Left ventricle myocardium inferior (tissue), 1 donor: ENCODE results near the gene PDLIM5. TPM values are rescaled to one million over a fixed set of nuclear protein-coding genes. Genes with fewer than 3 reads are reported as not detected.
A peak's percentile ranks its signal among the peaks of the same experiment; 100 is the strongest.

ENCODE experiments used
- DNase-seq: peaks from one replicate; pipeline ENCODE4 v3.0.0-alpha.2; 2020
- H3K27ac ChIP-seq: fragments of 200-600 bp; replicated peaks from 2 replicates; pipeline ENCODE4 v1.8.0; 2021
- H3K27me3 ChIP-seq: fragments of 200-600 bp; 2 replicates; pipeline ENCODE4 v1.8.0; 2021; ENCODE audit warnings: low read depth
- H3K36me3 ChIP-seq: fragments of 200-600 bp; 2 replicates; pipeline ENCODE4 v1.8.0; 2021
- H3K4me1 ChIP-seq: fragments of 200-600 bp; 2 replicates; pipeline ENCODE4 v1.8.0; 2021
- H3K4me3 ChIP-seq: fragments of 200-600 bp; 2 replicates; pipeline ENCODE4 v1.8.0; 2021; ENCODE audit warnings: mild to moderate bottlenecking, moderate library complexity
- H3K9me3 ChIP-seq: fragments of 200-600 bp; replicated peaks from 2 replicates; pipeline ENCODE4 v1.8.0; 2021
- intact Hi-C: fragments of 100-400 bp; cut with micrococcal nuclease; formaldehyde crosslinking; loops from one replicate; pipeline ENCODE4 v1.11.0; 2022
- total RNA-seq: library from RNA; stranded (reverse); fragmentation: NEBNext Ultra II Directional; extraction: Animal tissue kit (Norgen Biotek cat#: 25700); gene quantifications from one replicate; pipeline ENCODE4 v1.2.1, GENCODE V29; 2021
- TF ChIP-seq, protein P1 (sequence below): fragments of 200-600 bp; IDR thresholded peaks from 2 replicates; pipeline ENCODE4 v1.8.0; 2021; ENCODE audit warnings: antibody characterized with exemption, mild to moderate bottlenecking, borderline replicate concordance
- donor health status: DM: no; HTN: yes; CAD: no; lungs with severe emphysema.

The PDLIM5 gene
- total RNA-seq, 1 donor from 2014 or later = 982 TPM

DNA sequence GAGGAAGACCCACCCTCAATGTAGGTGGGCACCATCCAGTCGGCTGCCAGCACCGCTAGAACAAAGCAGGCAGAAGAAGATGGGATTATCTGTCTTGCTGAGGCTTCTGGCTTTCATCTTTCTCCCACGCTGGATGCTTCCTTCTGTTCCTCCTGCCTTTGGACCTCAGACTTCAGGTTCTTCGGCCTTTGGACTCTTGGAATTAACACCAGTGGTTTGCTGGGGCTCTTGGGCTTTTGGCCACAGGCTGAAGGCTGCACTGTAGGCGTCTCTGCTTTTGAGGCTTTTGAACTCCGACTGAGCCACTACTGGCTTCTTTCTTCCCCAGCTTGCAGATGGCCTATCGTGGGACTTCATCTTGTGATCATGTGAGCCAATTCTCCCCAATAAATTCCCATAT, 55.1 kb downstream of the PDLIM5 start:
- peaks cover 94% of the 10 kb centered on the region for H3K4me1 ChIP-seq
- DNase-seq = no peak
- H3K27ac ChIP-seq = peak overlapping the region; percentile 70
- peak overlapping the region; percentile 25 for H3K4me3 ChIP-seq
- H3K9me3 ChIP-seq = no peaks in the 10 kb centered on the region
- peaks cover 4% of the 10 kb centered on the region for H3K36me3 ChIP-seq
- intact Hi-C loops = no loop called here
- H3K27me3 ChIP-seq = no peaks in the 10 kb centered on the region
- TF ChIP-seq, protein P1, sequence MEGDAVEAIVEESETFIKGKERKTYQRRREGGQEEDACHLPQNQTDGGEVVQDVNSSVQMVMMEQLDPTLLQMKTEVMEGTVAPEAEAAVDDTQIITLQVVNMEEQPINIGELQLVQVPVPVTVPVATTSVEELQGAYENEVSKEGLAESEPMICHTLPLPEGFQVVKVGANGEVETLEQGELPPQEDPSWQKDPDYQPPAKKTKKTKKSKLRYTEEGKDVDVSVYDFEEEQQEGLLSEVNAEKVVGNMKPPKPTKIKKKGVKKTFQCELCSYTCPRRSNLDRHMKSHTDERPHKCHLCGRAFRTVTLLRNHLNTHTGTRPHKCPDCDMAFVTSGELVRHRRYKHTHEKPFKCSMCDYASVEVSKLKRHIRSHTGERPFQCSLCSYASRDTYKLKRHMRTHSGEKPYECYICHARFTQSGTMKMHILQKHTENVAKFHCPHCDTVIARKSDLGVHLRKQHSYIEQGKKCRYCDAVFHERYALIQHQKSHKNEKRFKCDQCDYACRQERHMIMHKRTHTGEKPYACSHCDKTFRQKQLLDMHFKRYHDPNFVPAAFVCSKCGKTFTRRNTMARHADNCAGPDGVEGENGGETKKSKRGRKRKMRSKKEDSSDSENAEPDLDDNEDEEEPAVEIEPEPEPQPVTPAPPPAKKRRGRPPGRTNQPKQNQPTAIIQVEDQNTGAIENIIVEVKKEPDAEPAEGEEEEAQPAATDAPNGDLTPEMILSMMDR = no peak

DNA sequence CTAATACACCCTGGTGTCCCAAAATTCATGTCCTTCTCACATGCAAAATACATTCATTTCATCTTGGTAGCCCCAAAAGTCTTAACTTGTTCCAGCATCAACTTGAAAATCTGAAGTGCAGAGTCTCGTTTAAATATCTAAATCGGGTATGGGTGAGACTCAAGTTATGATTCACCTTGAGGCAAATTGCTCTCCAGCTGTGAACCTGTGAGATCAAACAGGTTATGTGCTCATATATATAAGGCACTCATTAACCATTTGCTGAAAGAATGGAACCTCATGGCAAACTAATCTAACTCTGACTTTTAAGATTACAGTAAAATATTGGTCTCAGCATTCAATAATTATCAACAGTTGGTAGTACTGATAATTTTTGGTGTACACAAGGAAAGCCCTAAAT, 55.5 kb downstream of the PDLIM5 start:
- DNase-seq = no peak
- Histone ChIP-seq H3K27me3 (no peaks in the 10 kb centered on the region), H3K9me3 (no peaks in the 10 kb centered on the region), H3K4me3 (peak overlapping the region; percentile 25), H3K4me1 (peaks cover 93% of the 10 kb centered on the region), H3K36me3 (peaks cover 4% of the 10 kb centered on the region), H3K27ac (peak overlapping the region; percentile 70)
- intact Hi-C loops = no loop called here
- TF ChIP-seq, protein P1 = no peak

DNA sequence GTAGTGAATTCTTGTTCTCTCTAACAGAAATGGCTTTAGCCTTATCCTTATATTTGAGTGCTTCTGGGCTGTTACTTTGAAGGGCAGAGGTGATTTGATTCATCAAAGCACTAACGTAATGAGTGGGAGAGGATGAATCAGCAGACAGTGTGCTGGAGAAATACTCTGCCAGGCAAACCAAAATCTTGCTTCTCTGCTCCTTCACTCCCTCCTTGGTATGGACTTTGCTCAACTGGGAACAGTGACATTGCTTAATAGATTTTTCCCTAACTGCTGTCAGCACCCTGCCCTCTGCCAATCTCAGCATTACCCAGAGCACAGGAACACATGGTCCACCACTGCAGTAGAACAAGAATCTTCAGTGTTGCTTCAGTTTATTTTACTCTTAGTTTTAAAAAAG, 56.0 kb downstream of the PDLIM5 start:
- intact Hi-C loops = no loop called here
- TF ChIP-seq, protein P1 = no peak
- H3K9me3 ChIP-seq = no peaks in the 10 kb centered on the region
- H3K36me3 ChIP-seq = peaks cover 4% of the 10 kb centered on the region
- DNase-seq = peak; percentile 37
- peak overlapping the region; percentile 70 for H3K27ac ChIP-seq
- H3K4me1 ChIP-seq = peaks cover 92% of the 10 kb centered on the region
- peak overlapping the region; percentile 25 for H3K4me3 ChIP-seq
- H3K27me3 ChIP-seq = no peaks in the 10 kb centered on the region

DNA sequence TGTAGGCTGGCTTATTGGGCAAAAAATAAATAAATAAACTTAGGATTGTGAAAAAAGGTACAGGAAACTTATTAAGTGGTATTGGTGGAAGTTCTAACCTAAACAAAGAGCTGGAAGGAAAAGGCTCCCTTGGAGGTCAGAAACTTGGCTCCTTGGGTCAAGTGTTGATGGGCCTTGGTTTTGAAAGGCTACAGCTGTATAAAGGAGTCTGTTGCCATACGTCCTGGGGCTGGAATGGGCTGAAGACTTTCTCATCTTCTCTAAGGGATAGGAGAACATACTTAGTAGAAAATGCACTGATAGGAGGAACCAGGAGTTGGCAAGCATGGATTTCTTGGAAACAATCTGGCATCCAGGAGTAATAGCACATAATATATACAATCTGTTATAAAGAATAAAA, 56.6 kb downstream of the PDLIM5 start:
- DNase-seq = no peak
- peak overlapping the region; percentile 70 for H3K27ac ChIP-seq
- H3K4me3 ChIP-seq = peak overlapping the region; percentile 25
- H3K27me3 ChIP-seq = no peaks in the 10 kb centered on the region
- H3K4me1 ChIP-seq = peaks cover 86% of the 10 kb centered on the region
- peaks cover 4% of the 10 kb centered on the region for H3K9me3 ChIP-seq
- TF ChIP-seq, protein P1 = no peak
- intact Hi-C loops = no loop called here
- peaks cover 4% of the 10 kb centered on the region for H3K36me3 ChIP-seq

DNA sequence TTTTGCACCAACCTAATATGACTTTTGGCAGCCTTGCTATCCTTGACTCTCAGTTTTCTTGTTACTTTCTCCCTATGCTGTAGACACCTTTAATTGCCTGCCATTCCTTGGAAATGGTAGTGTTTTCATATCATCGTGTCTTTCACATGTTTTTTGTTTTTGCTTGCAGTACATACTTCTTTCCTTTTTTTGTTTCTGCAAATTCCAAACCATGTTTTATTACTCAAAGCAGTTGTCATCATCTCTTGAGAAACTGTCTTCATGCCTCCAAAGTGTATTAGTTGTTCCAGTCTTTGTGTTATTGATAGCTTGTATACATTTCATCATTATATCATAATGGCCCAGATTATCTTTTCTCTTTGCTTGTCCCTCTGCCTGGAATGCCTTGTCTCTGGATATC, 57.1 kb downstream of the PDLIM5 start:
- peaks cover 84% of the 10 kb centered on the region for H3K4me1 ChIP-seq
- intact Hi-C loops = no loop called here

More for the DNA sequence above, 57.1 kb downstream of the PDLIM5 start:
- Histone ChIP-seq H3K27me3 (no peaks in the 10 kb centered on the region), H3K4me3 (peak overlapping the region; percentile 25), H3K27ac (peak overlapping the region; percentile 70), H3K36me3 (peaks cover 4% of the 10 kb centered on the region), H3K9me3 (peaks cover 7% of the 10 kb centered on the region)
- TF ChIP-seq, protein P1 = no peak
- no peak for DNase-seq
